ENCODE measurements around the gene GABRB1. TPM values are rescaled to one million over a fixed set of nuclear protein-coding genes. Genes with fewer than 3 reads are reported as not detected.

GABRB1 gene
- total RNA-seq, 2 donors from 2014 or later: 0.82 TPM; not detected in 1

DNA sequence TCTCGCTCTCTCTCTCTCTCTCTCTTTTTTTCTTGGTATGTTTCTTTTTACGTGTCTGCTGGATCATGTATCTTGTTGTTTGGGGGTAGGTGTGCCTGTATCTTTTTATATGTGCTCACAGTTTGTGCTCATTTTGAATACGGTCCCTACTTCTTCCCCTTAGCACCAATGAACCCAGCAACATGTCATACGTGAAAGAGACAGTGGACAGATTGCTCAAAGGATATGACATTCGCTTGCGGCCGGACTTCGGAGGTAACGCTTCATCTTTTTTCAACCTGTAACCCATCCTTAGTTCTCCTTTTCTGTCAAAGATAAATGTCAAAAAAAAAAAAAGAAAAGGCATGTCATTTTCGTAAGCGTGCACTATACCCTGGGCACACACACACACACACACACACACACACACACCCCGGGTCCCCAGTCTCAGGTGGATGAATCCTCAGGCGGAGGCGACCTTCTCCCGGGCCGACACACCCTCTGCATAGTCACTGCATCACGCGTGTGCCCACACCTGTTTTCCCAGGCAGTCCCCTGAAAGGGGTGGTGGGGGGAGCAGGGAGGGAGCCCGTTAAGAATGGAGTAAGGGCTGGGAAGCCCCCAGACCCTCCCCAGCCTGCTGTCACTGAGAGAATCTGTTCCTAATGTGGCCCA, 511 bp downstream of the GABRB1 start:
- peaks cover 3% of the 10 kb centered on the region for H3K4me1 ChIP-seq
- H3K9me3 ChIP-seq: no peaks in the 10 kb centered on the region
- DNase-seq: peak; percentile 19
- H3K27me3 ChIP-seq: no peaks in the 10 kb centered on the region
- H3K9ac ChIP-seq (ENCODE audit: low read depth in 2 of 2, low read length in 2 of 2): peak overlapping the region in 1 of 2 donors; percentile 35
- no peak overlapping the region for H3K27ac ChIP-seq
- H3K4me3 ChIP-seq: peak overlapping the region; percentile 46
- intact Hi-C loops (cut with DNase I): loop anchor here (5.0 to 10.0 kb wide), 2 partner anchors 97 to 185 kb away; no protein-coding TSS in a partner anchor
- no peaks in the 10 kb centered on the region for H3K36me3 ChIP-seq
- TF ChIP-seq, protein P1, sequence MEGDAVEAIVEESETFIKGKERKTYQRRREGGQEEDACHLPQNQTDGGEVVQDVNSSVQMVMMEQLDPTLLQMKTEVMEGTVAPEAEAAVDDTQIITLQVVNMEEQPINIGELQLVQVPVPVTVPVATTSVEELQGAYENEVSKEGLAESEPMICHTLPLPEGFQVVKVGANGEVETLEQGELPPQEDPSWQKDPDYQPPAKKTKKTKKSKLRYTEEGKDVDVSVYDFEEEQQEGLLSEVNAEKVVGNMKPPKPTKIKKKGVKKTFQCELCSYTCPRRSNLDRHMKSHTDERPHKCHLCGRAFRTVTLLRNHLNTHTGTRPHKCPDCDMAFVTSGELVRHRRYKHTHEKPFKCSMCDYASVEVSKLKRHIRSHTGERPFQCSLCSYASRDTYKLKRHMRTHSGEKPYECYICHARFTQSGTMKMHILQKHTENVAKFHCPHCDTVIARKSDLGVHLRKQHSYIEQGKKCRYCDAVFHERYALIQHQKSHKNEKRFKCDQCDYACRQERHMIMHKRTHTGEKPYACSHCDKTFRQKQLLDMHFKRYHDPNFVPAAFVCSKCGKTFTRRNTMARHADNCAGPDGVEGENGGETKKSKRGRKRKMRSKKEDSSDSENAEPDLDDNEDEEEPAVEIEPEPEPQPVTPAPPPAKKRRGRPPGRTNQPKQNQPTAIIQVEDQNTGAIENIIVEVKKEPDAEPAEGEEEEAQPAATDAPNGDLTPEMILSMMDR (IDR thresholded peaks at IDR 0.05): no peak

- TF ChIP-seq, protein P1 (IDR thresholded peaks at IDR 0.05): peak; percentile 57
- no peak overlapping the region for H3K9ac ChIP-seq (ENCODE audit: low read depth in 2 of 2, low read length in 2 of 2)
- no peak overlapping the region for H3K27ac ChIP-seq
- H3K4me3 ChIP-seq: peak overlapping the region; percentile 46
- no peaks in the 10 kb centered on the region for H3K9me3 ChIP-seq
- H3K4me1 ChIP-seq: peaks cover 3% of the 10 kb centered on the region
- intact Hi-C loops (cut with DNase I): loop anchor here (5.0 to 10.0 kb wide), 2 partner anchors 98 to 185 kb away; no protein-coding TSS in a partner anchor
- H3K27me3 ChIP-seq: no peaks in the 10 kb centered on the region
- DNase-seq: peak; percentile 52
- H3K36me3 ChIP-seq: no peaks in the 10 kb centered on the region
Observed at GRCh38 chr4:47032405-47033106, 1.2 kb downstream of the GABRB1 start.

DNA sequence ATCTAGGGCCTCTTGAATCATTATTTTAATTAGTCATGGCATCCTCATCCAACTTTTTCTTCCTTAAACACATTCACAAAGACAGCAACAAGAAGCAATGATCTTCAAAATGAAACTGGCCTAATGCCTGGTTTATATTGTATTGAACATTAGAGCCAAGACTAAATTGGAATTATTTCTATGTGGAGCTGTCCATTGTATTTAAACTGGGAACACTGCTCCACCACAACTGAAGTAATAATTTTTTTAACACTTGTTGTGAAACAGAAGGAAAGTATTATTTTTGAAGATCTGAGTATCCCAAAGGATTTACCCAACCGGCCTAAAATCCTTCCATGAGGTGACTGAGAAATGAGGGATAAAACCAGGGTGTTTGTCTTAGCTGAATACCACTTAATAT, 6.9 kb downstream of the GABRB1 start:
- no peaks in the 10 kb centered on the region for H3K36me3 ChIP-seq

DNA sequence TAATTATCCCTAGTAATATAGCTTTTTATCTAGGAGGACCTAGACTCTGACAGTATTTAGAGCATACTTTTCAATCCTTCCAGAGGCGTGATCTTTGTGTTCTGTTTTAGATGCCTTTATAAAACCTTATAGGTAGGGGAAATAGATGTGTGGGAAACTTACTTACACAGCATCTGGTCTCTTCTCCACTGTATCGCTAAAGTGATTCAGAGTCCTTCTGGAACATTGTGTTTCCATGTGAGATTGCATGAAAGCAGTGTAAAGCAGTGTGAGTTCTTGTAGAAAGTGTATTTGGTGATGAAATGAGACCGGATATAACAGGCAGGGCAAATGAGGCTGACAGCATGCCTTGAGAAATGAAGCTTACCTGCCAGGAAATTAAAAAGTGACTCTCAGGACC, 9.5 kb downstream of the GABRB1 start:
- DNase-seq: no peak
- intact Hi-C loops (cut with DNase I): no loop called here
- Histone ChIP-seq H3K27ac (no peak overlapping the region), H3K4me1 (no peaks in the 10 kb centered on the region), H3K9ac (ENCODE audit: low read depth in 2 of 2, low read length in 2 of 2) (no peak overlapping the region), H3K27me3 (no peaks in the 10 kb centered on the region), H3K36me3 (no peaks in the 10 kb centered on the region), H3K4me3 (no peak overlapping the region), H3K9me3 (no peaks in the 10 kb centered on the region)
- TF ChIP-seq, protein P1 (IDR thresholded peaks at IDR 0.05): no peak

More for the DNA sequence above, 6.9 kb downstream of the GABRB1 start:
- Histone ChIP-seq H3K27ac (no peak overlapping the region), H3K27me3 (no peaks in the 10 kb centered on the region), H3K9ac (ENCODE audit: low read depth in 2 of 2, low read length in 2 of 2) (no peak overlapping the region), H3K4me3 (no peak overlapping the region), H3K4me1 (no peaks in the 10 kb centered on the region), H3K9me3 (no peaks in the 10 kb centered on the region)
- no peak for DNase-seq
- TF ChIP-seq, protein P1 (IDR thresholded peaks at IDR 0.05): no peak
- intact Hi-C loops (cut with DNase I): loop anchor here (10.0 kb wide), 1 partner anchor 103 kb away; no protein-coding TSS in a partner anchor

- intact Hi-C loops (cut with DNase I): no loop called here
- TF ChIP-seq, protein P1 (IDR thresholded peaks at IDR 0.05): no peak
- no peak overlapping the region for H3K27ac ChIP-seq
Observed at GRCh38 chr4:47043821-47044220, 12.5 kb downstream of the GABRB1 start.

More at GRCh38 chr4:47043821-47044220, 12.5 kb downstream of the GABRB1 start:
- Histone ChIP-seq H3K4me1 (no peaks in the 10 kb centered on the region), H3K9ac (ENCODE audit: low read depth in 2 of 2, low read length in 2 of 2) (no peak overlapping the region), H3K27me3 (no peaks in the 10 kb centered on the region), H3K36me3 (no peaks in the 10 kb centered on the region), H3K9me3 (no peaks in the 10 kb centered on the region), H3K4me3 (no peak overlapping the region)
- DNase-seq: no peak

Data from colonic mucosa (tissue), 4 donors.